Anterior cingulate cortex (tissue), 58 donors: Measurements from ENCODE around the gene PITHD1.
A peak's percentile ranks its signal among the peaks of the same experiment; 100 is the strongest.
"Not testable (repeated sequence)": the region's sequence is repeated elsewhere in the genome, so short reads cannot be mapped to it uniquely, and the experiment has no call there.

Source experiments
- DNase-seq, 58 donors: peaks; one replicate each; lab custom pipeline; 2025; lab: John Stamatoyannopoulos, UW

PITHD1 gene

DNA sequence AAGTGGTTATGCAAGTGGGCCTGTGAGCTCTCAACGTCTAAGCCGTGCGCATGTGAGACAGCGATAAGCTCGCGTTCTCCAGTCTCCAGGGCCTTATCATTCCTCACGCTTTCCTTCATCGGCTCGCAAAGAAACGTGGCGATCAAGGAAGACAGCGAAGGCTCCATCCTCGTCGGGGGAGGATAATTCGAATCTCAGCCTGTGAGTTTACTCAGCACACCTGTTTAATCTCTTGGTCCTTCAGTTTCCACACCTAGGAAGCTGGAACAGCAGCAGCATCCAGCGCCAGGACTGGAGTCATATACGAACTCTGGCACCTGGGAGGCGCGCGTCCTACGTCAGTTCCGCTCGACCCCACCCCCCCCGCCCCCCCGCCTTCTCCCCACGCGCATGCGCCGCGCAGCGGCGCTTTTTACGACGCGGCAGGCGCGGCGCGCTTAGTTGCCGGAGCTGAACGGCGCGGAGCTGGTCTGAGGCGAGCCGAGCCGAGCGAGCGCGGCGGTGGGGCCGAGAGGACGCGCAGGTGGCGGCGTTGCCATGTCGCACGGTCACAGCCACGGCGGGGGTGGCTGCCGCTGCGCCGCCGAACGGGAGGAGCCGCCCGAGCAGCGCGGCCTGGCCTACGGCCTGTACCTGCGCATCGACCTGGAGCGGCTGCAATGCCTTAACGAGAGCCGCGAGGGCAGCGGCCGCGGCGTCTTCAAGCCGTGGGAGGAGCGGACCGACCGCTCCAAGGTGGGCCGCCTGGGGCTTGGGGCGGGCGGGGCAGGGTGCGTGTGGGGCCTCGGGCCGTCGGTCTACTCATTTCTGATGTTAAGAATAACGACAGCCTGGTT, at the start of gene PITHD1:
Gene PITHD1 (plus strand): TSS at position 440 of the 836 bp plus-strand sequence. CDS start 98 bp downstream, at position 538.
- peak; percentile 19 to 85 (median 72) for DNase-seq

- no peak for DNase-seq
These were observed 45.6 kb upstream of the PITHD1 start for GRCh38 chr1:23732363-23733224.

DNA sequence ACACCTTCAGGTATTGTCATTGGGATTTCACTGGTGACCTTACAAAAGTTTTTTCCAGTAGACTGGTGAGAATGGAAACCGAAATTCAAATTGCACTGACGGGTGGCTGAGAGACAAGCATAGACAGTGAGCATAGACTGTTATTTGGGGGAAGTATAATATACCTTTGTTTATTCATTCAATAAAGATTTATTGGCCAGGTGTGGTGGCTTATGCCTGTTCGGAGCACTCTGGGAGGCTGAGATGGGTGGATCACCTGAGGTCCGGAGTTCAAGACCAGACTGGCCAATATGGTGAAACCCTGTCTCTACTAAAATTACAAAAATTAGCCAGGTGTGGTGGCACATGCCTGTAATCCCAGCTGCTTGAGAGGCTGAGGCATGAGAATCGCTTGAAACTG, 44.9 kb upstream of the PITHD1 start:
- not testable (repeated sequence) for DNase-seq

DNA sequence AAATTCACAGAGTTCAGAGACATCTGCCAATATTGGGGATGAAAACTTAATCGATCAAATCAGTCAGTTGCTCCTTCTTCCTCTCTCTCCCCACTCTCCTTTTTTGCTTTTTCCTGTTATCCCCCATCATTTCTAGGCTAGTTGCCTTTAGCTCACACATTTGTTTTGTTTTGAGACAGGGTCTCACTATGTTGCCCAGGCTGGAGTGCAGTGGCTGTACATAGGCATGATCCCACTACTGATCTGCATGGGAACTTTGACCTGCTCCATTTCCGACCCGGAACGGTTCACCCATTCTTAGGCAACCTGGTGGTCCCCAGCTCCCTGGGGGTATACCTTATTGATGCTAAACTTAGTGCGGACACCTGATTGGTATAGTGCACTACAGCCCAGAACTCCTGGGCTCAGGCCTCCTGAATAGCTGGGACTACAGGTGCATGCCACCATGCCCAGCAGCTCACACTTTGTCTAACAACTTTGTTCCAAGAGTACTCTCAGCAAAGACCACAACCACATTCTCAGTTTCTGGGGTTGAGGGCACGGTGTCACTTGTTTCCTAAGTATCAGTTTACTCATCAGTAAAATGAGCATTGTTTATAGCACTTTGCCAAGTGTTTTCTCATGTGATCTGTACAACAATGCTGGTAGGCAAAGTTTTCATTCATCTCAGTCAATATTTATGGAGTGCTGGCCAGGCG, 41.6 kb upstream of the PITHD1 start:
- no peak for DNase-seq

DNA sequence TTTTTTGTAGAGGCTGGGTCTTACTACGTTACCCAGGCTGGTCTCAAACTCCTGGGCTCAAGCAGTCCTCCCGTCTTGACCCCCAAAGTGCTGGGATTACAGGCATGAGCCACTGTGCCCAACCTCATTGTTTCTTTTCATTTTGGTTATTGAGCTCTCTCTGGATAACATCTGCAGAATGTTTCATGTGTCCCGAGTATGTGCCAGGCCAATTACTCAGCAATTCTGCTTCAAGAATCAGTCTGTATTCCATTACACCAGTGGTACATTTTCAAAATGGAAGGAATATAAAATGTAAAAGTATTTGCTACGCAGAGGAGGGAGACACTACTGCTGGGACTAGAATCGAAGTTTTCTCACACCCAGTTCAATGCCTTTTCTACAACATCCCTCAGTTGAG, 36.6 kb upstream of the PITHD1 start:
- no peak for DNase-seq

DNA sequence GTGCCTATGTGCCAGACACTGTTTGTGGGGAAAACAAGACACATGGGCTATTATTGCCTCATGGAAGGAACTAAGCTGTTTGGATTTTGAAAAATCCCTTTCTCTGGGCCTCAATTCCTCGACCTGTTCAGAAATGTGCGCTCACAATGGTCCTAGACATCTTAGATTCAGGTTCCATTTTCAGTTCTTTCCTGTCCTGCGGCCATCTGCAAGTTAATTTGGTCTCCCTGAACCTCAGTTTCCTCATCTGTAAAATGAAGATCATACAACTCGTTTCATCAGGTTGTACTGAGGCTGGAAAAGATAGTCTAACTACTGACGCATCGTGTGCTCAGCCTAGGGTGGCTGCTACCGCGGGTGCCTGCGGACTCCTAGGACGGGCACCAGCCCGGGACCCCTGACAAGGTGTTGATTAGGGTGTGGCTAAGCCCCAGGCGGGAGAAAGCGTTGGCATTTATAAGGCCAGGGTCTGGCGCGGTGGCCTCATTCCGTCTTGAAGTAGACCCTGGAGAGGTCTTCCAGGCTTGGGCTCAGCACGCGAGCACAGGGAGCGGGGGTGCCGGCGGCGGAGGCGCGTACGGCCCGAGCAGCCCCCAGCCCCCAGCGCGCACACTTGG, 35.4 kb upstream of the PITHD1 start:
- peak in 4 of 58 donors; percentile 48 to 66 (median 52) for DNase-seq

- DNase-seq, result peak in 56 of 58 donors; percentile 17 to 80 (median 60)
These were observed 34.7 kb upstream of the PITHD1 start, which contains the start of gene ELOA for GRCh38 chr1:23743287-23744152. TSS of gene ELOA (plus strand) at chr1:23743471. CDS start at chr1:23743504, 33 bp downstream.

DNA sequence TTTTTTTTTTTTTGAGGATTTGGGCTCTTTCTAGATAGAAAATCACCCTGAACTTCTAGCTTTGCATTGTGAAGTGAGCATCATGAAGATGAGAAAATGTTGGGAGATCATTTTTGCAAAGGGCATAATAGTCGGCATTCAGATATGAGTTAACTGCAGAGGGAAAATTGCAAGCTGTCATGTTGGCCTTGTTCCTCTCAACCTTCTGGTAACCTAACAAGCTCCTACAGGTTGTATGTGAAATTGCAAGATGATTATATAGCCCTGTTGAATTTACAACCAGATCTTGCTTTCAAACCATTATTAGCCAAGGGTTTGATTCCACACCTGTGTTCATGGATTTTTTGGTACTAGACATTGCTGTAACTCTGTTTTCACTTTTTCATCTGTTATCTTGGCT, 32.7 kb upstream of the PITHD1 start:
- DNase-seq, result no peak

DNA sequence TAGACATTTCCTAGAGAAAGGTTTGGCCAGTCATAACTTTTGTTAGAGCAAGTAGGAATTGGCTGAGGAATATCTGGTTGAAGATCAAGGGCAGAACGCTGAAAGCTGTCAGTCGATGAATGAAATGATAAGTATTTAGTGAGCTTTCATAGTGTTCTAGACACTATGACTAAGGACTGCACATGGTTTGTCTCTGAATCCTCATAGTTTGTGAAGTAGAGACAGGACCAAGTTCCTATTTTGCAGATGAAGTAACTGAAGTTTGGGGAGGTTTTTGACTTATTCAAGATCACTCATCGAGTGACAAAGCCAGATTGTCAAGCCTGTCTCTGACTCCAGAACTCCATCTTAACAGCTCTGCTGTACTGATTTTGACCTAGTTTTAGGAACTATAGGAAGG, 30.2 kb upstream of the PITHD1 start:
- DNase-seq, result no peak

- peak in 4 of 58 donors; percentile 1 to 19 (median 4) for DNase-seq
These were observed 27.0 kb upstream of the PITHD1 start for GRCh38 chr1:23751050-23751814.

- no peak for DNase-seq
These were observed 26.4 kb upstream of the PITHD1 start for GRCh38 chr1:23751815-23752200.

- no peak for DNase-seq
These were observed 25.3 kb upstream of the PITHD1 start for GRCh38 chr1:23752909-23753308.

DNA sequence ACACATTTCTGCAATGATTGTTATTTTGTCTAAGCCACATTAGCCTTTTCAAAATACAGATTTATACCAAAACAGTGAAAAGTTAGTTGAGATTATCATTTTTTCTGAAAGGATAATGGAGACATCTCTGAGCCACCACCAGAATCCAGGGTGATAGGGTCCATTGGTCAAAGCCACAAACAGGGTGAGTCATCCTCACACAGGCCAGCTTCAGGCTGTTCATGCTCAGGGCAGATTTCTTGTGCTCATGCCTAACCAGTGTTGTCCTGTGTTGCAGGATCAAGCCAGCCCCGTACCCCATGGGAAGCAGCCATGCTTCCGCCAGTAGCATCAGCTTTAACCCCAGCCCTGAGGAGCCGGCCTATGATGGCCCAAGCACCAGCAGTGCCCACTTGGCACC, 21.5 kb upstream of the PITHD1 start:
- DNase-seq, result no peak

DNA sequence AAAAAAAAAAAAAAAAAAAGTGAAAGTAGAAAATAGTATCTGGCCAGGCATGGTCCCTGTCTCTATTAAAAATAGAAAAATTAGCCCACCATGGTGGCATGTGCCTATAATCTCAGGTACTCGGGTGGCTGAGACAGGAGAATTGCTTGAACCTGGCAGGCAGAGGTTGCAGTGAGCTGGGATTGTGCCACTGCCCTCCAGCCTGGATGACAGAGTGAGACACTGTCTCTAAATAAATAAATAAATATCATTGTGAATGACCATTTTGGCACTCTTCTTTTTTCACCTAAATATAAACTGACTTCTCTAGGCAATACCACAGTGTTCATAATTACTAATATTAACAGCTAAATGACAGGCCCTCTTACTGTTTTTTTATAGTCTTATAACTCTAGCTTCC, 20.4 kb upstream of the PITHD1 start:
- no peak for DNase-seq

- DNase-seq, result peak in 51 of 58 donors; percentile 7 to 86 (median 40)
These were observed 18.9 kb upstream of the PITHD1 start for GRCh38 chr1:23759277-23759676.

GRCh38 chr1:23763041-23763577, 15.1 kb upstream of the PITHD1 start:
- no peak for DNase-seq

- DNase-seq, result no peak
These were observed 9.5 kb upstream of the PITHD1 start for GRCh38 chr1:23768733-23769132.
